Forelimb muscle (tissue), 1 donor: ENCODE results near the gene LAD1. TPM values are rescaled to one million over a fixed set of nuclear protein-coding genes. Genes with fewer than 3 reads are reported as not detected.

Experiments used
- DNase-seq: peaks from one replicate; pipeline ENCODE4 v3.0.0-alpha.2; 2013; ENCODE audit warnings: low read depth
- polyA plus RNA-seq: library from polyadenylated mRNA; unstranded; fragments of 120-200 nt; gene quantifications from one replicate; pipeline ENCODE4 v1.2.1, GENCODE V29; 2013; ENCODE audit not compliant: insufficient read length

Gene LAD1
- polyA plus RNA-seq, 1 donor: 11.9 TPM

GRCh38 chr1:201348211-201348566 lies 50.9 kb downstream of the LAD1 start:
- DNase-seq: no peak

- no peak for DNase-seq
These were observed 51.5 kb downstream of the LAD1 start for GRCh38 chr1:201347498-201348210.

DNA sequence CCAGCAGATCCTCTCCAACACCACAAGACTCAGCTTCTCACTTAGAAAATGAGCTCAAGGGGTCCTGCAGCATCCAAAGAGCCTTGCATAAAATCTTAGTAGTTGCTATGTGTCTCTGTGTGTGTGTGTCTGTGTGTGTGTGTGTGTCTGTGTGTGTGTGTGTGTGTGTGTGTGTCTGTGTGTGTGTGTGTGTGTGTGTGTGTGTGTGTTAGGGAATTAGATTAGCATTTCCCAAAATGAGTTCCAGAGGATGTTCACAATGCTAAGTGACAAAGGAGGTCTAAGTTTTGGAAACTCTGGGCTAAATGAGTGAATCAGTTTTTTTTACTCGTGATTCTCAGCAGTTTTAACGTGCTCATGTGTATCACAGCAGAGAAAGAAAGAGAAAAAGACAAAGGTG lies 52.1 kb downstream of the LAD1 start:
- no peak for DNase-seq

DNA sequence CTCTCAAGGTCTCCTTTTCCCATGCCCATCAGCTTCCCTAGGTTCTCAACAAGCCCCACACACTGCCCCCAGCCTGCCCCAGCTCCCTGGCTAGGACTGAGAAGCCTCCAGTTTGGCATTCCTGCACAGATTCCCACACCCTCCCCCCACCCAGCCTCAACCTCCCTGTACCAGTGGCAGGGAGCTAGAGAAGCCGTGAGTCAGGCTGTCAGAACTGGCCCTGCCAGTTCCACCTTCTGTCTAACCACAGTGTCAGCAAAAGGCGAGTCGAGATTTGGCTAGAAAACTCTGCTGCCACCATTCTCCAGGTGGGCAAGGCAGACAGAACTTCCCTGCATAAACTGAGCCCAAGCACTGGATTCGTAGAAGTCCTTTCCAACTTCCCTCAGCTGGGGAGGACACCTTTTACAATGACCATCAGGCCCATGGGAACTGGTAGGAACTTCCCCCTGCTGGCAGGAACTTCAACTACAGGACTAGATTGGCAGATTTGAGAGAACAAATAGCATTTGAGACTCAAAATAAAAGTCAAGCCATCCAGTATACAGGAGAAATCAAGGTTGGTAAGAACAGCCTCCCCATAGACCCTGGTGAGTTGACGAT lies 52.7 kb downstream of the LAD1 start:
- no peak for DNase-seq

- no peak for DNase-seq
These were observed 54.1 kb downstream of the LAD1 start for GRCh38 chr1:201345081-201345355.

DNA sequence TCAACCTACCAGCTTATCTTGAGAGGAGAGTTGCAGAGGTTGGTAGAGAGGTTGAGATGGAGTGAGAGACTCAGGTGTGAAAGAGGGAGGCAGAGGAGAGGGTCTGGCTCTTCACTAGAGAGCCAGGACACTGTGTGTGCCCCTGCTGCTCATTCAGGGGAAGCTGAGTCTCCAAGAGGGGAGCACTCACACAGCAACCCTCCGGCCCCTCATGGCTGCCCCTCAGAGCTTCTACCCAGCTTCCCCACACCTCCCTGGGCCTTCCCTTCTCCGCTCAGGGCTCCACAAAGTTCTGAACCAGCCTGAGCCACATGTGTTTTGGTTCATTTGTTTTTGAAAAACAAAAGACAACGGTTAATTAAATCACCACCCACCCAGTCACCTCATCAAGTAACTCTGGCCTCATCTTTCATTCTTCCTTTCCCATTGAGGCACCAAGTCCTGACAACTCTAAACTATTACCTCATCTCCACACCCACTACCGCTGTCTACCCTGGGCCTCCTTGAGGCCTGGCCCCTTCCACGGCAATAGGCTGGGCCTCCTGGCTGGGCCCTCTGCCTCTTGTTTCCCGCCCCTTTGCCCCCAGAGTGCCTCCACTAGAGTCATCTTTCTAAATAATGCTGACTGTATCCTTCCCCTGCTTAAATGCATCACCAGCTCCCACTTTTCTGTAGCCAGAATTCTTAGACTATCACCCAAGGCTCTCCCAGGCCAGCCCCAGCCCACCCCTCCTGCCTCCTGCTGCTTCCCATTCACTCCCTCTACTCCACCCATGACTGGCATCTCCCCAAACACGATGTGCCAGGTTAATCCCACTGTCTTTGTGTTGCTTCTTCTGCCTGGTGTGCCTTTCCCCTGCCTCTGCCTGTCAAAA lies 54.7 kb downstream of the LAD1 start:
- DNase-seq: no peak

DNA sequence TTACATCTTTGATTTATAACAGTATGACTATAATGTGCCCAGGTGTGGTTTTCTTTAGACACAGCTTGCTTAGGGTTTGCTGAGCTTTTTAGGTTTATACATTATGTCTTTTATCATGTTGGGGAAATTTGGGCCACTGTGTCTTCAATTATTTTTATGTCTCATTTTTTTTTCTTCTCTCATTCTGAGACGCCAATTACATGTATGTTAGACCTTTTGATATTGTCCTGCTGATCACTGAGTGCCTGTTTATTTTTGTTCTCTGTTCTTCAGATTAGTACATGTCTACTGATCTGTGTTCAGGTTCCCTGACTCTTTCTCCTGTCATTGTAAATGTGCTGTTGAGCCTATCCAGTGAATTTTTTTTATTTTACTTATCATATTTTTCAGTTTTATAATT lies 57.7 kb downstream of the LAD1 start:
- DNase-seq: no peak

- DNase-seq: no peak
These were observed 62.2 kb downstream of the LAD1 start for GRCh38 chr1:201336711-201337450.

DNA sequence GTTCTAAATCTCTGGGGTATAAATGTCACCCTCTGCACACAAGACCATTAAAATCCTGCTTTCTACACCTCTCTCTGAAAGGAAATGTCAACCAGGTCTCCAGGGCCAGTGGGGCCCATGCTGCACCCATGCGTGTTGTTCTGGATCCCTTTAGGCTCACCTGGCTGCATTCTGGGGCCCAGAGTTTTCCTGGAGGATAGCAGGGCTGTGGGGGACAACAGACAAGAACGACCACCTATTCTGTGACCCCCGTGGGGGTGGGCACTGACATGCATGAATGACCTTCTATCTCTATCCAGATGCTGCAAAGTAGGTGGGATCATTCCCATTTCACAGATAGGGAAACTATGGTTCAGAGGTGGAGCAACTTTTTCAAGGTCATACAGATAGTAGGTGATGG lies 63.2 kb downstream of the LAD1 start:
- DNase-seq: no peak

DNA sequence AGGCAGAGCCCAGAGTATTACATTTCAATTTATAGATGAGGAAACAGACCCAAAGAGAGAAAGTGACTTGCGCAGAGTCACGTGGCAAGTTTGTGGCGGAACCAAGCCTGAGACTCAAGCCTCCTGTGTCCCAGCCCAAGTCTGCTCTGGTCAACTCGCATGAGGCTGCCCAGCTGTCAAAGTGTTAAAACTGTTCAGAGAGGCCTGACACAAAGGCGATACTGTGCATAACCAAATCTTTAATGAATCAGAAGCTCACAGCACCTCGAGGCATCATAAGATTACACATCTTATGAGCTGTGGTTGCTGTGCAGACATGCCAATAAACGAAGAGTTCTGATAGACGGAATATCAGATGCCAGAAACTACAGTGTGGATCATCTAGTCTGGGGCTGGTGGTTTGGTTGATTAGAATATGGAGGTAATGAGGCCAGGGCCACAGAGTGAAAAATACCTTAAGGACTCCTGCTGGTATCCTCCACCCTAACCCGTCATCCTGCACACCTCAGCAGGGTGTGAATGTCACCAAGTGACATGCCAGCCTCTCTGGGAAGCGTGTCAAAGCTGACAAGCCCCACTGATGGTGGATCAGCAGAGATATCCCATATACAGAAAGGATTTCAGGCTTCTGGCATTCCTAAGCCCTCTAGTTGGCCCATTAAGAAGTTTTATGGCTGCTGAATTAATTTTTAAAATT lies 63.8 kb downstream of the LAD1 start:
- no peak for DNase-seq

- DNase-seq: no peak
These were observed 64.6 kb downstream of the LAD1 start for GRCh38 chr1:201334325-201335173.

GRCh38 chr1:201332616-201333335 lies 66.3 kb downstream of the LAD1 start:
- DNase-seq: no peak

- no peak for DNase-seq
These were observed 67.1 kb downstream of the LAD1 start for GRCh38 chr1:201332021-201332420.

- DNase-seq: no peak
These were observed 68.0 kb downstream of the LAD1 start for GRCh38 chr1:201331166-201331565.

Other genes with a start within 250 kb of the LAD1 start
- 52.0 TPM for gene TMEM9, start 244.8 kb downstream of the LAD1 start, polyA plus RNA-seq
- 3.4 TPM for gene IGFN1, start 208.5 kb downstream of the LAD1 start, polyA plus RNA-seq
- gene PKP1, start 115.8 kb downstream of the LAD1 start, polyA plus RNA-seq: 4.6 TPM
- gene TNNT2, start 21.6 kb downstream of the LAD1 start, polyA plus RNA-seq: 1,099 TPM
- gene TNNI1, start 22.4 kb upstream of the LAD1 start, polyA plus RNA-seq: 2,115 TPM
- 21.4 TPM for gene PHLDA3, start 69.9 kb upstream of the LAD1 start, polyA plus RNA-seq
- gene CSRP1, start 107.8 kb upstream of the LAD1 start, polyA plus RNA-seq: 28.8 TPM
- gene NAV1, start 139.8 kb upstream of the LAD1 start, polyA plus RNA-seq: 19.6 TPM